NCI-H1417 (cell line): ENCODE results near the gene SNHG17.
A peak's percentile ranks its signal among the peaks of the same experiment; 100 is the strongest.
"Not testable (repeated sequence)": the region's sequence is repeated elsewhere in the genome, so short reads cannot be mapped to it uniquely, and the experiment has no call there.

ENCODE experiments used
- DNase-seq, 3 experiments: peaks; one replicate each; lab custom pipeline; 2025; lab: John Stamatoyannopoulos, UW

Gene SNHG17

GRCh38 chr20:38420388-38421085 lies 14.6 kb downstream of the SNHG17 start:
- DNase-seq, result no peak

DNA sequence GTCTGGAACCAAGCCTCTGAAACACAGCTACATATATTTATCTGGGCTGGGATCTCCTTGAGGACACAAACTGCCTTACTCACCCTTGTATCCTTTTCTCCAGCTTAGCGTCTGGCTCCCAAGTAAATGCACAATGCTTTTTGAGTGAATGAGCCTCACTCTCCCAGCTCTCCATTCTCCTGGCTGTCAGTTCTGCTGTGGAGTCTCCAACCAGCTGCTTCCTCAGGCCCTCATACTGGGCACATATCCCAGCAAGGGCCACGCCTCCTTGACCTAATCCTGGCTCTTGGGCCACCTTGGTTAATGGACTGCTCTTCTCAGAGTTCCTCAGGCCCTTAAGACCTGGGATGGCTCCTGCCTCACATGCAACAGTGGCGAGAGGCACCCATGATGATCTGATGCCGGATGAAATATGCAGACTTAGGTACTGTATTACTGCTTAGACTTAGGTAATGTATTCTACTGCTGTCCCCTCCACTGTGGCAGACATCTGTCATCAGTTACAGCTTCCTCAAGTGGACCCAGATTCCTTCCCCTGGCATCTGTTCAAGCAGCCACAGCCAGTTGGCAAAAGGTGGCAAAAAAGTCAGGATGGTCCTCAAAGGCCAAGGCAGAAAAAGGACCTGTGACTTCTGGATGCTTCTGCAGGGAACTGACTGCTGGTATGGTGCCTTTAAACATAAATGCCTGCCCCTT lies 16.5 kb downstream of the SNHG17 start:
- peak in 1 of 3 experiments; percentile 7 for DNase-seq

- no peak for DNase-seq
These were observed 20.2 kb downstream of the SNHG17 start for GRCh38 chr20:38414769-38415450.

DNA sequence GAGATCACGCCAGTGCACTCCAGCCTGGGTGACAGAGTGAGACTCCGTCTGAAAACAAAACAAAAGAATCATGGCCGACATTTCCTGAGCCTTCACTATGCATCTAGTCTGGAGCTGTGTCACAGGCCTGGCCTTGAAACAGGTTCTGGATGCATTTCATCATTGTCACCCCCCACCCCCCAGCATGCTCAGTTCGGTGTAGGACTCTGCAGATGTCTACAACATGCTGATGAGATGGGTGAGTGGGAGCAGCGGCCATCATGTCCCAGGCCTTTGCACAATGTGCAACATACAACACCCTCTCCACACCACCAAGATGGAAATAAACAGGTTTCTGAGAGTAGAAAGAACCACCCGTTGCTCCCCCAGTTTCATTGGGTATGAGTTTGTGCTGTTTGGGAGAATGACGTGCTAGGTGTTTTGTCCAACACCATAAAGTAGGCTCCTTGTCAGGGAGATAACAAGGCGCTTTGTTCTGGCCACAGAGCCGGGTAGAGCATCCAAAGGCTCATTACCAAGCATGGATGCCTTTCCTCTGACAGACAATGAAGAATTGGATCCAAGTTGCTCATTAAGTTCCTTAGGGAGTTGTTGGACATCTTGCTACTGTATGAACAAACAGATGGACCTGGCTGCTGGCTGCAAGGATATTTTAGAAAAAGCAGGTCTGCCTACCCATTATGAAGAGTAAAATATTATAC lies 22.1 kb downstream of the SNHG17 start:
- DNase-seq, result no peak

GRCh38 chr20:38407822-38408221 lies 27.3 kb downstream of the SNHG17 start:
- DNase-seq, result not testable (repeated sequence)

DNA sequence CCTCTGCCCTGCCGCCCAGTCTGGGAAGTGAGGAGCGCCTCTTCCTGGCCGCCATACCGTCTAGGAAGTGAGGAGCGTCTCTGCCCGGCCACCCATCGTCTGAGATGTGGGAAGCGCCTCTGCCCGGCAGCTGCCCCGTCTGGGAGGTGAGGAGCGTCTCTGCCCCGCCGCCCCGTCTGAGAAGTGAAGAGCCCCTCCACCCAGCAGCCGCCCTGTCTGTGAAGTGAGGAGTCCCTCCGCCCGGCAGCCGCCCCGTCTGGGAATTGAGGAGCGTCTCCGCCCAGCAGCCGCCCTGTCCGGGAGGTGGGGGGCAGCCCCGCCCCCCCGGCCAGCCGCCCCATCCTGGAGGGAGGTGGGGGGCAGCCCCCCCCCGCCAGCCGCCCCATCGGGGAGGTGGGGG lies 27.8 kb downstream of the SNHG17 start:
- DNase-seq, result no peak

DNA sequence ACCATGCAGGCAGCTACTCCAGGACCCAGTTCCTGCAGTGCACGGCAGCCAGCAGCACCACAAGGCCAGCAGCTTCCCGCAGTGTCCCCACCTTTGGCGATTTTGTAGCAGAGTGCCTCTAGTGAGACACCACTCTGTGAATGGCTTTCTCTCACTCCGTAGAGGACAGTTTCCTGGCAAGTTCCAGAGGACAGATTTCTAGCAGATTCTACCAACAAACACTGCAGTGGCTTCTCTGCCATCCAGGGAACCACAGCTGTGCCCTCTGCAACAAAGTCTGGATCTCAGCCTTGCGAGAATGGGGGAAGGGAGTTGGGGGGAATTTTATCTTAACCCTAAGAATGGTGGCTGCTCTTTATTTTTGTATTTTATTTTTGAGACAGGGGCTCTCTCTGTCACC lies 28.7 kb downstream of the SNHG17 start:
- no peak for DNase-seq

DNA sequence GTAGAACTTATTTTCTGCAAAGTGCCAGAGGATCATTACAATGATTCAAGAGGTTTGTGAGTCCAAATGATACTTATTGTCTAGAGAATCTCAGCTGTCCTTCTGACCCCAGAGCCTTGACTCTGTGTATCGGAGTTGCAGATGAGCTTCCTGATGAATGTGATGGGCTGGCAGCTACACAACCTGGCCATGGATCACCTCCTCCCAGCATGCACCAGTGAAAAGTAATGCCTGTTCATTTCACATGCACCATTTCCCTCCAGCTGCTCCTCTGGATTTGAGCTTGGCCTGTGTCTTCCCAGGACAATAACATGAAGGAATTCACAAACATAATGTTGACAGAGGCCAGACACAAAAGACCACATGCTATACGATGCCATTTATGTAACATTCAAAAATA lies 30.0 kb downstream of the SNHG17 start:
- DNase-seq, result no peak

GRCh38 chr20:38404016-38404415 lies 31.1 kb downstream of the SNHG17 start:
- DNase-seq, result no peak

GRCh38 chr20:38402816-38403215 lies 32.3 kb downstream of the SNHG17 start:
- no peak for DNase-seq

DNA sequence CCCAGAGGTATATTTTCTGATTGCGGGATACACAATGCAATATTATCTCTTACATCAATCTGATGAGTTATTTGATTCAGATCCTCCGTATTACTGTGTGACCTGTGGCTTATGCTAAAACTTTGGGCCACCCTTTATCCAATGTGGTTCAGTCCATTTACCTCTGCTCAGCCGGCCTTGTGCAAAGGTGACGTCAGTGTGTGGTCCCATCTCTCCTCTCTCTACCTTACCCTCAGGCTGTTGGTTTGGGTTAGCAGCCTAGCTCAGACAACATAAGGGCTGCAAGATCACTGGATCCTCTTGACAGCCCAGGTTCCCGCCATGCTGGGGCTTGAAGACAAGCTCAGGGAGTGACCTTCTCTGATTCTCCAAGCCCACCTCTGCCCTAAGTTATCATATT lies 33.0 kb downstream of the SNHG17 start:
- no peak for DNase-seq

DNA sequence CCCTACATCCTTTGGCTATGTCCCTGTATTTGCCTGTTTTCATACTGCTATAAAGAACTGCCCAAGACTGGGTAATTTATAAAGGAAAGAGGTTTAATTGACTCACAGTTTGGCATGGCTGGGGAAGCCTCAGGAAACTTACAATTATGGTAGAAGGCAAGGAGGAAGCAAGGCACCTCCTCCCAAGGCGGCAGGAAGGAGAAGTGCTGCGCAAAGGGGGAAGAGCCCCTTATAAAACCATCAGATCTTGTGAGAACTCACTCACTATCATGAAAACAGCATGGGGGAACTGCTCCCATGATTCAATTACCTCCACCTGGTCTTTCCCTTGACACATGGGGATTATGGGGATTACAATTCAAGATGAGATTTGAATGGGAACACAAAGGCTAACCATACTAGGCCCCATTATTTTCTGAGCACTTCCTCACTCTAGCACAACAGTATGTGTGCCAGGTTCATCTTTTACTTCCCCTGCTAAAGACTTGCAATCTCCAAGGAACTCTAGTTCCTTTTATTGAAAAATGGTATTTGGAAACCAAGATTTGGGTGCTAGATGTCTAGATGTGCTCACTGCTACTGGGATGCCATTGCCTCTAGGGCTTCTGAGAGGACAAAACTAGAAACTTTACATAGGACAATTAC lies 39.3 kb downstream of the SNHG17 start:
- not testable (repeated sequence) for DNase-seq

DNA sequence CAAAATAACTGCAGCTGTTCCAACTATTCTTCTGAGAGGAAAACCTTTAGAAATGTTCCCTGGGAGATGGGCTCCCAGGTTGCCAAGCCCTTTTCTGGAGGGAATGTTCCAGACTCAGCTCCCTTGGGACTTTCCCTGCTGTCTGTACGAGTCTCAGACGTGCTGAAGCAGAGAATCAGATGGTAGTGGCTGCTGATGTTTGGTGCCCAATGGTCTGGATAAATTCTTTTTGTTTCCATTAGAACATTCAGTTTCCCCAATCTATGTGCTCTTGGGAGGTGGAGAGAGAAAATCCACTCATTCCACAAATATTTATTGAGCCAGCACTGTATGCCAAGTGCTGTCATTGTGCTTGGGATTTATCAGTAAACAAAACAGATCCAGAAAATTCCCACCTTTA lies 40.0 kb downstream of the SNHG17 start:
- no peak for DNase-seq

- DNase-seq, result peak in 1 of 3 experiments; percentile 14
These were observed 41.9 kb downstream of the SNHG17 start for GRCh38 chr20:38393259-38393658.

GRCh38 chr20:38392356-38392755 lies 42.8 kb downstream of the SNHG17 start:
- no peak for DNase-seq

DNA sequence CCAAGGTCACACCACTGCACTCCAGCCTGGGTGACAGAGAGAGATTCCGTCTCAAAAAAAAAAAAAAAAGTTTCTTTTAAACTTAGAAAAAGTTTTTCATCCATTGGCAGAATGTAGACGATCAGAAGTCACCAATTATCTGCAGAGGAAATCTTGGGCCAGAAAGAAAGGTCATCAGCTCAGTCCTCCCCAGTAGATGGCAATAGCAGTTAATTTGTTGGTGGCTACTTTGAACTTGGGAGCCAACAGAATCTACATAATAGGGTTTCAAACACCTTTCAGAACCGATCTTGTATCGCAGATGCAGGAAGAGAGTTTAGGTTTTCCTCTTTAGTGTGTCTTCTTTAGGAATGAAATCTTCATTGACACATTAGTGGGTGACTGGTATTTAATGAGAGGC lies 47.2 kb downstream of the SNHG17 start:
- peak in 1 of 3 experiments; percentile 8 for DNase-seq

- DNase-seq, result no peak
These were observed 48.3 kb downstream of the SNHG17 start for GRCh38 chr20:38386851-38387250.

DNA sequence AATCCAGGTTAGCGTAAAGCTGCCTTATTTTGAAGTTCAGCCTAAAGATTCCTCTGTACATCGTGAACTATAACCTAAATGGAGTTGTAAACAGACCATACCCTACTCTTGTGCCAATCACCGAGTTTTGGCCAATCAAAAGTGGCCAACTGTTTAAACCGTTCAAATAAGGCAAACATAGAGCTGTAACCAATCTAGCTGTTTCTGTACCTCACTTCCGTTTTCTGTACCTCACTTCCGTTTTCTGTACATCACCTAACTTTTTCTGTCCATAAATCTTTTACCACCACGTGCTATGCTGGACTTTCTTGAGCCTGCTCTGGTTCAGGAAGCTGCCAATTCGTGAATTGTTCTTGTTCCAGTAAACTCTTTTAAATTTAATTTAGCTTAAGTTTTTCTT lies 49.1 kb downstream of the SNHG17 start:
- DNase-seq, result no peak

GRCh38 chr20:38383147-38383546 lies 52.0 kb downstream of the SNHG17 start:
- DNase-seq, result no peak

DNA sequence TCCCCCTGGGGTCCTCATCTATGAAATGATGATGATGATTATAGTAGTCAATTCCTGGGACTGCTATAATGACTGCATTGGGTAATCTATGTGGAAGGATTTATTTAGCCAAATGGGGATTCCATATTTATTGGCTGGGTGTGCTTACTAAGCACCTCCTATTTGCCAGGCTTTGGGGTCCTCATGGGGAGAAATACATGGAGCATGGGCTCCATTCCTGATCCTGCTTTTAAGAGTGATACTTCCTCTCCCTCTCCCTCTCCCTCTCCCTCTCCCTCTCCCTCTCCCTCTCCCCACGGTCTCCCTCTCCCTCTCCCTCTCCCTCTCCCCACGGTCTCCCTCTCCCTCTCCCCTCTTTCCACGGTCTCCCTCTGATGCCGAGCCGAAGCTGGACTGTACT lies 57.3 kb downstream of the SNHG17 start:
- DNase-seq, result not testable (repeated sequence)

DNA sequence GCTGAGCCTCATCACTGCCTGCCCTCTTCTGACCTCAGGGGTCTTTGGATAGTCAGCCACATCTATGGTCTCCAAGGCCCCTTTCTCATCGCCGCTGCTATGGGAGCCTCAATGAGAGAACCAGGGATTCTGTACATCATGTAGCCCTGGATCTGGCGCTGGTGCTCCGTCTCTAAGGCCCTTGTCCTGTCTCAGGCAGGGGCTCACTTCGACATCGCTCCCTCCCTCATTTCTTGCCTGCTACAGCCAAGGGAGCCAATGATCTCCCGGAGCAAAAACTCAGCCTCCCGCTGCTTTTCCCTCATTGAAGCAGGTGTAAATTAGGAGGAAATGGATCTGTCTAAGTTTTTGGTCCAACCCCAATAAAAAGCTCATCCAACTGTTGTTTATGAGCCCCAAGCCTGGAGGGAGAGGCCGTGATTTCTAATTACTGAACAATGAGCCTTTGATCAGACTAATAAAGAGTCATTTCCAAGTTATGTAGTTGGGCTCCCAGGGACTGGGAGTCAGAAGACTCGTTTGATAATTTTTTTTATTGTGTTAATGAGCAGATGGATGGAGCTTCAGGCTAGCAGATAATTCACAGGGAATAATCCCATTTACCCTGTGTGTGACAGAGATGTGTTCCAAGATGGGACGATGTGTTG lies 58.0 kb downstream of the SNHG17 start:
- no peak for DNase-seq
